Fibroblast of lung (primary cell): Measurements from ENCODE around the gene SMAD3. TPM values are rescaled to one million over a fixed set of nuclear protein-coding genes. Genes with fewer than 3 reads are reported as not detected.

Source experiments
- DNase-seq, 2 donors: peaks; one replicate each; pipeline versions ENCODE4 v3.0.0 to v3.0.0-alpha.2; 2010; ENCODE audit warnings: low read depth in 2 of 2
- H2AFZ ChIP-seq: 2 replicates; pipeline ENCODE4 v1.5.1; 2012; ENCODE audit warnings: low read length, control low read depth, inconsistent platforms
- H3K27ac ChIP-seq: 2 replicates; pipeline ENCODE4 v1.5.1; 2011; ENCODE audit warnings: low read length, control low read depth; ENCODE audit not compliant: insufficient read depth
- H3K27me3 ChIP-seq: 2 replicates; pipeline ENCODE4 v1.5.1; 2011; ENCODE audit warnings: mild to moderate bottlenecking, low read length; ENCODE audit not compliant: control insufficient read depth, insufficient read depth
- H3K36me3 ChIP-seq: 2 replicates; pipeline ENCODE4 v1.5.1; 2011; ENCODE audit warnings: low read length; ENCODE audit not compliant: control insufficient read depth, insufficient read depth
- H3K4me1 ChIP-seq: 2 replicates; pipeline ENCODE4 v1.5.1; 2011; ENCODE audit warnings: low read length; ENCODE audit not compliant: control insufficient read depth, insufficient read depth; ENCODE audit errors: extremely low read depth
- H3K4me2 ChIP-seq: 2 replicates; pipeline ENCODE4 v1.5.1; 2011; ENCODE audit warnings: low read length, control low read depth; ENCODE audit not compliant: insufficient read depth; ENCODE audit errors: extremely low read depth
- H3K4me3 ChIP-seq, 4 experiments: fragments of 200-600 bp in 1 of 4; sonication (generic) in 1 of 4; replicated peaks in 1 of 4; 2 replicates each; pipeline ENCODE4 v1.5.1; 2011 to 2016; ENCODE audit warnings: low read length in 4 of 4, low read depth in 3 of 4, mild to moderate bottlenecking in 3 of 4, control low read depth in 2 of 4, inconsistent platforms in 1 of 4, mixed read lengths in 1 of 4; ENCODE audit not compliant: insufficient read depth in 1 of 4; ENCODE audit errors: control extremely low read depth in 1 of 4
- H3K79me2 ChIP-seq: 2 replicates; pipeline ENCODE4 v1.5.1; 2012; ENCODE audit warnings: mild to moderate bottlenecking, low read length, inconsistent platforms; ENCODE audit not compliant: control insufficient read depth, insufficient read depth
- H3K9ac ChIP-seq: 2 replicates; pipeline ENCODE4 v1.5.1; 2011; ENCODE audit warnings: mild to moderate bottlenecking, low read length, control low read depth; ENCODE audit not compliant: insufficient read depth
- H3K9me3 ChIP-seq: 2 replicates; pipeline ENCODE4 v1.5.1; 2012; ENCODE audit warnings: low read depth, low read length; ENCODE audit not compliant: control insufficient read depth, insufficient read depth
- H4K20me1 ChIP-seq: 2 replicates; pipeline ENCODE4 v1.5.1; 2011; ENCODE audit warnings: low read length; ENCODE audit not compliant: control insufficient read depth, insufficient read depth; ENCODE audit errors: extremely low read depth
- EZH2 ChIP-seq: IDR thresholded peaks from 2 replicates; pipeline ENCODE4 v1.5.1; 2012; ENCODE audit warnings: low read length, control low read depth, mild to moderate bottlenecking; ENCODE audit errors: missing control alignments
- polyA plus RNA-seq, 2 donors: library from polyadenylated mRNA; depleted of rRNA in 1 of 2; stranded (reverse) in 1 of 2; unstranded in 1 of 2; fragments of >200 nt; gene quantifications; 2 replicates each; pipeline ENCODE4 v1.2.1, GENCODE V29; 2011 to 2012; ENCODE audit warnings: missing spikeins in 1 of 2
- total RNA-seq: library from RNA; depleted of rRNA; stranded (reverse); fragments of >200 nt; gene quantifications from 2 replicates; pipeline ENCODE4 v1.2.1, GENCODE V29; 2014
- TF ChIP-seq, protein P1 (sequence below), 2 donors: IDR thresholded peaks in 1 of 2; conservative IDR thresholded peaks in 1 of 2; 1 replicate in 1 of 2; 2 replicates in 1 of 2; pipeline ENCODE4 v1.5.1; 2011 to 2012; ENCODE audit warnings: low read length in 2 of 2, control low read depth in 1 of 2, inconsistent platforms in 1 of 2, low read depth in 1 of 2, mild to moderate bottlenecking in 1 of 2

Gene SMAD3
- total and polyA plus RNA-seq, 2 donors (not counting 1 experiment from before 2014, with no cell fraction given): 69.9 to 173 TPM

DNA sequence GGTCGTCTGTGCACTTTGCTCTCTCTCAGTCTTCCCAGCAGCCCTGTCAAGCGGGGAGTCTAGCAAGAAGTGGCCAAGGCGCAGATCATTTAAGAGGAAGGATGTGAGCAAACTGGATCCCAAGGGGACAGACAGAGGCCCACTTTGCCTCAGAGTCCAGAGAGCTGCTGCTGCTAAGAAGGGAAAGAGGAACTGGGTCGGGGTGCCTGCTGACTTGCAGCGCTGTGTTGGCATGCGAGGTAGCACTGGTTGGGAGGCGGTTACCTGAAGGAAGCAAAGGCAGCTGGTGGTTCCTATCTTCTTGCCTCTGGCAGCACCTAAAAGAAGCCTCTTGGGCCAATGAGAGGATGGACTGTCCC, 28.1 kb downstream of the SMAD3 start:
- Histone ChIP-seq H3K4me3 (no peak overlapping the region), H3K4me2 (no peak overlapping the region), H3K36me3 (peaks cover 18% of the 10 kb centered on the region), H3K27ac (no peak overlapping the region), H3K9ac (no peak overlapping the region), H3K79me2 (peaks cover 98% of the 10 kb centered on the region), H4K20me1 (peaks cover 2% of the 10 kb centered on the region), H2AFZ (no peak overlapping the region), H3K4me1 (peaks cover 58% of the 10 kb centered on the region), H3K27me3 (no peaks in the 10 kb centered on the region), H3K9me3 (no peaks in the 10 kb centered on the region)
- no peak for DNase-seq
- TF ChIP-seq, protein P1, sequence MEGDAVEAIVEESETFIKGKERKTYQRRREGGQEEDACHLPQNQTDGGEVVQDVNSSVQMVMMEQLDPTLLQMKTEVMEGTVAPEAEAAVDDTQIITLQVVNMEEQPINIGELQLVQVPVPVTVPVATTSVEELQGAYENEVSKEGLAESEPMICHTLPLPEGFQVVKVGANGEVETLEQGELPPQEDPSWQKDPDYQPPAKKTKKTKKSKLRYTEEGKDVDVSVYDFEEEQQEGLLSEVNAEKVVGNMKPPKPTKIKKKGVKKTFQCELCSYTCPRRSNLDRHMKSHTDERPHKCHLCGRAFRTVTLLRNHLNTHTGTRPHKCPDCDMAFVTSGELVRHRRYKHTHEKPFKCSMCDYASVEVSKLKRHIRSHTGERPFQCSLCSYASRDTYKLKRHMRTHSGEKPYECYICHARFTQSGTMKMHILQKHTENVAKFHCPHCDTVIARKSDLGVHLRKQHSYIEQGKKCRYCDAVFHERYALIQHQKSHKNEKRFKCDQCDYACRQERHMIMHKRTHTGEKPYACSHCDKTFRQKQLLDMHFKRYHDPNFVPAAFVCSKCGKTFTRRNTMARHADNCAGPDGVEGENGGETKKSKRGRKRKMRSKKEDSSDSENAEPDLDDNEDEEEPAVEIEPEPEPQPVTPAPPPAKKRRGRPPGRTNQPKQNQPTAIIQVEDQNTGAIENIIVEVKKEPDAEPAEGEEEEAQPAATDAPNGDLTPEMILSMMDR (conservative IDR thresholded peaks at IDR 0.05 in 1 of 2, IDR thresholded peaks at IDR 0.05 in 1 of 2; ENCODE audit: low read depth in 1 of 2, low read length in 2 of 2): no peak
- no peak for TF ChIP-seq EZH2

DNA sequence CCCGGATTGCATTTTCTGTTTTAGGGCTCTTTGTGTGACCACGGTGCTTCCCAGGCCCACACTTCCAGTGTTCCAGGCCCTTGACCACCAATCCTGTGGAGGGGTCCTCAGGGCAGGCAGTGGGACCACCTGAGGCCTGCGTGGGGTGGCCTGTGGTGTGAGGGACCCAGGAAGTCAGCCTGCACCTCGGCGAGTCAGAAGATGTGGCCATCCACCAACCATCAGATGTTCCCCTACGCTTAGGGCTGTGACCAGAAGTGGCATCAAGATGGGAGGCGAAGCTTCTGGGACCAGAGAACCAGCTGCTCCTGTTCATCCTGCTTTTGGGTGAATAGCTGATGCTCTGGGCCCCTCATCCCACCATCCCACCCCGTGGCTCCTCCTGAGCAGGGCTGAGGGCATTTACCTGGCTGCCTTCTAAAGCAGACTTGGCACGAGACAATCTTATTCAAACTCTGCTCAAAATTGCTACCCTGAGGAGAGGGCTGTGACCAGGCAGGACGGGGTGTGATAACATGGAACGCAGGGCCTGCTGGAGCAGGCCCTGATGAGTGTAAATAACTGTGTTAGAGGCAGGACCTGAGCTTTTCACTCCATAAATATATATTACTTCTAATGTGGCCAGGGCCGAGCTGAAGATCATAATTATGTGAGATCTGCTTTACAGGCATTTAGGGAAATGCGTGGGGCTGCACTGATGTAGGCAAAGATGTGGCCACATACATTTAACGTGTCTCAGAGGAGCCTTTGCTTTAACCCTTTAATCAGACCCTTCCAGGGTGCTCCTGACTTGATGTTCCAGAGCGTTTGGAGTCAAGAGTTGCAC, 28.8 kb downstream of the SMAD3 start:
- Histone ChIP-seq H3K4me1 (peaks cover 61% of the 10 kb centered on the region), H3K9ac (no peak overlapping the region), H3K36me3 (peaks cover 20% of the 10 kb centered on the region), H3K27ac (peak overlapping the region; percentile 26), H3K27me3 (no peaks in the 10 kb centered on the region), H2AFZ (no peak overlapping the region), H3K4me2 (no peak overlapping the region), H3K9me3 (no peaks in the 10 kb centered on the region), H3K79me2 (peaks cover 99% of the 10 kb centered on the region), H3K4me3 (no peak overlapping the region), H4K20me1 (peaks cover 2% of the 10 kb centered on the region)
- DNase-seq: no peak
- no peak for TF ChIP-seq EZH2
- TF ChIP-seq, protein P1 (conservative IDR thresholded peaks at IDR 0.05 in 1 of 2, IDR thresholded peaks at IDR 0.05 in 1 of 2; ENCODE audit: low read depth in 1 of 2, low read length in 2 of 2): no peak

DNA sequence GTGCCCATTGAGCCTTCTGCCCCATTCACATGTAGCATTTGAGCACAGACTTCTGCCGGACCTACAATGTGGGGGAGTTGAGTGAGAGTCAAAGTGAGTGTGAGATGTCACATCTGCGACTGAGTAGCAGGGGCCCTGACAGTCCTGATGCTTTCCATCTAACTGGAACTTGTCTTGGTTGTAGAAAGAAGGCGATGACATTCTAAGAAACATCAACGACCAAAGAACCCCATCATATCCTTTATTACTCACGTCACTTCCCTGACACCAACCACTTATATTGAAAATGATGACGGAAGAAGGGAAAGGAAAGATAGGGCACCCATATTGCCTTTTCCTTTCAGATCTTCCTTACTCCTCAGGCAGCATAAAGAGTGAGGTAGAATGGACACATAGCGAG, 30.5 kb downstream of the SMAD3 start:
- H3K9me3 ChIP-seq: no peaks in the 10 kb centered on the region
- H3K4me3 ChIP-seq: no peak overlapping the region
- H3K9ac ChIP-seq: no peak overlapping the region
- peaks cover 2% of the 10 kb centered on the region for H4K20me1 ChIP-seq
- no peak for TF ChIP-seq EZH2
- TF ChIP-seq, protein P1 (conservative IDR thresholded peaks at IDR 0.05 in 1 of 2, IDR thresholded peaks at IDR 0.05 in 1 of 2; ENCODE audit: low read depth in 1 of 2, low read length in 2 of 2): no peak
- no peak overlapping the region for H3K4me2 ChIP-seq
- peaks cover 20% of the 10 kb centered on the region for H3K36me3 ChIP-seq
- peaks cover 49% of the 10 kb centered on the region for H3K4me1 ChIP-seq
- peaks cover 96% of the 10 kb centered on the region for H3K79me2 ChIP-seq
- peak overlapping the region; percentile 22 for H3K27ac ChIP-seq
- no peak overlapping the region for H2AFZ ChIP-seq
- no peaks in the 10 kb centered on the region for H3K27me3 ChIP-seq
- DNase-seq: no peak
